CD4-positive, CD25-positive, alpha-beta regulatory T cell (primary cell): ENCODE data around the gene CRAMP1. TPM values are rescaled to one million over a fixed set of nuclear protein-coding genes. Genes with fewer than 3 reads are reported as not detected.

Source experiments
- ATAC-seq, 2 donors: fragments of 150-1000 bp; cut with Tn5 transposase; one replicate each; pipeline ENCODE4 v1.10.0; 2021; ENCODE audit warnings: low read depth in 2 of 2, moderate number of reproducible peaks in 2 of 2, moderate library complexity in 1 of 2
- DNase-seq, 3 donors: peaks; one replicate each; pipeline versions ENCODE4 v3.0.0 to v3.0.0-alpha.2; 2012 to 2022; ENCODE audit warnings: mixed read lengths in 1 of 3
- H3K27ac ChIP-seq: one replicate; pipeline ENCODE4 v1.7.0; 2013; ENCODE audit warnings: mild to moderate bottlenecking, low read length; ENCODE audit not compliant: insufficient read depth, poor library complexity, severe bottlenecking
- H3K27me3 ChIP-seq: one replicate; pipeline ENCODE4 v1.7.0; 2013; ENCODE audit warnings: low read length; ENCODE audit not compliant: control insufficient read depth, insufficient read depth
- H3K36me3 ChIP-seq: one replicate; pipeline ENCODE4 v1.7.0; 2013; ENCODE audit warnings: mild to moderate bottlenecking, low read length, moderate library complexity; ENCODE audit not compliant: control insufficient read depth, insufficient read depth
- H3K4me1 ChIP-seq: 2 replicates; pipeline ENCODE4 v1.7.0; 2013; ENCODE audit warnings: mild to moderate bottlenecking, low read length; ENCODE audit not compliant: insufficient read depth, control insufficient read depth, poor library complexity, severe bottlenecking
- H3K4me3 ChIP-seq: one replicate; pipeline ENCODE4 v1.7.0; 2013; ENCODE audit warnings: low read depth, mild to moderate bottlenecking, low read length, moderate library complexity
- H3K9me3 ChIP-seq, 2 experiments: 1 replicate in 1 of 2; 2 replicates in 1 of 2; pipeline ENCODE4 v1.7.0; 2013; ENCODE audit warnings: low read length in 2 of 2, mild to moderate bottlenecking in 1 of 2, moderate library complexity in 1 of 2; ENCODE audit not compliant: control insufficient read depth in 2 of 2
- H3K27ac Mint-ChIP-seq, 3 donors: one replicate each; pipeline ENCODE4 v1.8.0; 2020 to 2022; ENCODE audit warnings: mild to moderate bottlenecking in 3 of 3, mixed read lengths in 3 of 3, moderate library complexity in 2 of 3
- H3K27me3 Mint-ChIP-seq: one replicate; pipeline ENCODE4 v1.8.0; 2022; ENCODE audit warnings: mild to moderate bottlenecking, mixed read lengths
- H3K36me3 Mint-ChIP-seq: one replicate; pipeline ENCODE4 v1.8.0; 2020; ENCODE audit warnings: mixed read lengths
- H3K4me1 Mint-ChIP-seq, 4 donors: one replicate each; pipeline ENCODE4 v1.8.0; 2020 to 2022; ENCODE audit warnings: mixed read lengths in 4 of 4, mild to moderate bottlenecking in 1 of 4
- H3K4me3 Mint-ChIP-seq, 4 donors: one replicate each; pipeline ENCODE4 v1.8.0; 2020 to 2022; ENCODE audit warnings: mild to moderate bottlenecking in 4 of 4, mixed read lengths in 4 of 4, moderate library complexity in 3 of 4
- H3K9me3 Mint-ChIP-seq, 7 donors: one replicate each; pipeline ENCODE4 v1.8.0; 2020 to 2022; ENCODE audit warnings: mixed read lengths in 7 of 7, mild to moderate bottlenecking in 3 of 7, moderate library complexity in 2 of 7
- polyA plus RNA-seq, 4 donors: library from polyadenylated mRNA; unstranded; fragments of 300-500 nt; fragmentation: Illumina TruSeq; gene quantifications; one replicate each; pipeline ENCODE4 v1.2.3, GENCODE V29; 2021
- total RNA-seq: library from RNA; stranded (reverse); gene quantifications from one replicate; pipeline ENCODE4 v1.2.3, GENCODE V29; 2022

The CRAMP1 gene
- total RNA-seq (30.5 TPM), polyA plus RNA-seq (1 to 10 TPM in 2 of 4 donors, under 1 TPM in 2; 0.49 to 1.6 (median 1.1) TPM)

GRCh38 chr16:1612320-1613111 lies at the start of gene CRAMP1:
Gene CRAMP1 (plus strand): TSS chr16:1612360. CDS start chr16:1614640, 2,280 bp downstream.
- Histone ChIP-seq H3K27me3 (no peaks in the 10 kb centered on the region), H3K9me3 (peaks cover 0 to 8% of the 10 kb centered on the region in 2 experiments), H3K36me3 (peaks cover 20% of the 10 kb centered on the region), H3K4me1 (peaks cover 40% of the 10 kb centered on the region), H3K4me3 (peak within 1 kb of the TSS; percentile 74), H3K27ac (peak within 1 kb of the TSS; percentile 77)
- peaks cover 15 to 41% (median 26%) of the 10 kb centered on the region in 4 donors for H3K4me1 Mint-ChIP-seq
- DNase-seq (peak in 2 of 3 donors; percentile 10 to 13), ATAC-seq (no peak)
- H3K27ac Mint-ChIP-seq = peak within 1 kb of the TSS; percentile 95 to 99 (median 97)
- peaks cover 18% of the 10 kb centered on the region for H3K36me3 Mint-ChIP-seq
- H3K4me3 Mint-ChIP-seq = peak within 1 kb of the TSS; percentile 88 to 98 (median 94)
- H3K27me3 Mint-ChIP-seq = peaks cover 24% of the 10 kb centered on the region
- H3K9me3 Mint-ChIP-seq = peaks cover 0 to 5% (median 3%) of the 10 kb centered on the region in 7 donors

GRCh38 chr16:1563786-1564185 lies 48.4 kb upstream of the CRAMP1 start:
- peaks cover 17% of the 10 kb centered on the region for H3K4me1 ChIP-seq
- H3K36me3 ChIP-seq = no peaks in the 10 kb centered on the region
- Mint-ChIP-seq H3K27me3 (no peaks in the 10 kb centered on the region), H3K9me3 (no peaks in the 10 kb centered on the region), H3K36me3 (peaks cover 4% of the 10 kb centered on the region), H3K4me1 (peaks cover 5 to 31% (median 9%) of the 10 kb centered on the region in 4 donors), H3K27ac (no peak overlapping the region), H3K4me3 (no peak overlapping the region)
- no peak overlapping the region for H3K4me3 ChIP-seq
- no peaks in the 10 kb centered on the region for H3K9me3 ChIP-seq
- ATAC-seq (no peak), DNase-seq (no peak)
- H3K27me3 ChIP-seq = no peaks in the 10 kb centered on the region
- no peak overlapping the region for H3K27ac ChIP-seq

- Histone ChIP-seq H3K27ac (no peak overlapping the region), H3K4me1 (peaks cover 14% of the 10 kb centered on the region), H3K9me3 (no peaks in the 10 kb centered on the region), H3K36me3 (no peaks in the 10 kb centered on the region), H3K27me3 (no peaks in the 10 kb centered on the region), H3K4me3 (no peak overlapping the region)
- ATAC-seq = no peak
- DNase-seq = no peak
- no peaks in the 10 kb centered on the region for H3K9me3 Mint-ChIP-seq
- peak overlapping the region in 1 of 3 donors; percentile 65 for H3K27ac Mint-ChIP-seq
- no peaks in the 10 kb centered on the region for H3K27me3 Mint-ChIP-seq
- no peak overlapping the region for H3K4me3 Mint-ChIP-seq
- peaks cover 4% of the 10 kb centered on the region for H3K36me3 Mint-ChIP-seq
- peaks cover 5 to 27% (median 7%) of the 10 kb centered on the region in 4 donors for H3K4me1 Mint-ChIP-seq
Observed at GRCh38 chr16:1564325-1564724, 47.8 kb upstream of the CRAMP1 start.

GRCh38 chr16:1565083-1565805 lies 46.9 kb upstream of the CRAMP1 start:
- no peak overlapping the region for H3K27ac ChIP-seq
- no peaks in the 10 kb centered on the region for H3K9me3 ChIP-seq
- ATAC-seq (no peak), DNase-seq (no peak)
- H3K36me3 ChIP-seq = no peaks in the 10 kb centered on the region
- H3K4me1 ChIP-seq = peaks cover 4% of the 10 kb centered on the region
- no peak overlapping the region for H3K4me3 Mint-ChIP-seq
- H3K27me3 ChIP-seq = no peaks in the 10 kb centered on the region
- no peaks in the 10 kb centered on the region for H3K9me3 Mint-ChIP-seq
- H3K36me3 Mint-ChIP-seq = peaks cover 4% of the 10 kb centered on the region
- H3K27ac Mint-ChIP-seq = no peak overlapping the region
- no peaks in the 10 kb centered on the region for H3K27me3 Mint-ChIP-seq
- H3K4me3 ChIP-seq = no peak overlapping the region
- H3K4me1 Mint-ChIP-seq = peaks cover 0 to 17% (median 1%) of the 10 kb centered on the region in 4 donors

GRCh38 chr16:1567988-1568387 lies 44.2 kb upstream of the CRAMP1 start:
- no peak overlapping the region for H3K4me3 Mint-ChIP-seq

GRCh38 chr16:1571012-1571671 lies 41.0 kb upstream of the CRAMP1 start:
- H3K27me3 Mint-ChIP-seq = no peaks in the 10 kb centered on the region
- peaks cover 0 to 2% (median 0%) of the 10 kb centered on the region in 4 donors for H3K4me1 Mint-ChIP-seq
- Histone ChIP-seq H3K36me3 (no peaks in the 10 kb centered on the region), H3K27me3 (no peaks in the 10 kb centered on the region), H3K4me1 (no peaks in the 10 kb centered on the region), H3K9me3 (no peaks in the 10 kb centered on the region), H3K27ac (no peak overlapping the region), H3K4me3 (no peak overlapping the region)
- H3K27ac Mint-ChIP-seq = no peak overlapping the region
- no peak overlapping the region for H3K4me3 Mint-ChIP-seq
- H3K9me3 Mint-ChIP-seq = no peaks in the 10 kb centered on the region
- no peaks in the 10 kb centered on the region for H3K36me3 Mint-ChIP-seq
- ATAC-seq (no peak), DNase-seq (no peak)

More at GRCh38 chr16:1567988-1568387, 44.2 kb upstream of the CRAMP1 start:
- no peak overlapping the region for H3K27ac ChIP-seq
- H3K36me3 Mint-ChIP-seq = no peaks in the 10 kb centered on the region
- H3K9me3 Mint-ChIP-seq = no peaks in the 10 kb centered on the region
- H3K36me3 ChIP-seq = no peaks in the 10 kb centered on the region
- H3K4me3 ChIP-seq = no peak overlapping the region
- no peak overlapping the region for H3K27ac Mint-ChIP-seq
- DNase-seq (no peak), ATAC-seq (no peak)
- no peaks in the 10 kb centered on the region for H3K9me3 ChIP-seq
- H3K4me1 ChIP-seq = no peaks in the 10 kb centered on the region
- no peaks in the 10 kb centered on the region for H3K27me3 ChIP-seq
- H3K27me3 Mint-ChIP-seq = no peaks in the 10 kb centered on the region
- peaks cover 0 to 2% (median 0%) of the 10 kb centered on the region in 4 donors for H3K4me1 Mint-ChIP-seq

GRCh38 chr16:1572673-1573072 lies 39.5 kb upstream of the CRAMP1 start:
- H3K27ac Mint-ChIP-seq = no peak overlapping the region
- no peak for DNase-seq
- no peak overlapping the region for H3K27ac ChIP-seq
- no peaks in the 10 kb centered on the region for H3K9me3 Mint-ChIP-seq
- no peaks in the 10 kb centered on the region for H3K4me1 Mint-ChIP-seq
- no peaks in the 10 kb centered on the region for H3K27me3 Mint-ChIP-seq
- H3K36me3 Mint-ChIP-seq = no peaks in the 10 kb centered on the region
- H3K4me3 Mint-ChIP-seq = no peak overlapping the region
- H3K4me1 ChIP-seq = no peaks in the 10 kb centered on the region
- no peaks in the 10 kb centered on the region for H3K27me3 ChIP-seq
- no peaks in the 10 kb centered on the region for H3K9me3 ChIP-seq
- no peak for ATAC-seq
- no peaks in the 10 kb centered on the region for H3K36me3 ChIP-seq
- no peak overlapping the region for H3K4me3 ChIP-seq
